Endothelial cell (in vitro differentiated cells): Measurements from ENCODE around the gene NFIB. TPM values are rescaled to one million over a fixed set of nuclear protein-coding genes. Genes with fewer than 3 reads are reported as not detected.

Experiments used
- DNase-seq: peaks from one replicate; pipeline ENCODE4 v3.0.0; 2021; ENCODE audit warnings: low spot score
- H3K27ac Mint-ChIP-seq: one replicate; pipeline ENCODE4 v1.8.0; 2021; ENCODE audit warnings: mixed read lengths, inconsistent platforms; ENCODE audit not compliant: unreplicated experiment
- H3K27me3 Mint-ChIP-seq: one replicate; pipeline ENCODE4 v1.8.0; 2021; ENCODE audit warnings: mild to moderate bottlenecking, moderate library complexity, mixed read lengths, inconsistent platforms; ENCODE audit not compliant: unreplicated experiment
- H3K36me3 Mint-ChIP-seq: one replicate; pipeline ENCODE4 v1.8.0; 2021; ENCODE audit warnings: mild to moderate bottlenecking, low read depth, mixed read lengths, inconsistent platforms; ENCODE audit not compliant: unreplicated experiment
- H3K4me1 Mint-ChIP-seq: one replicate; pipeline ENCODE4 v1.8.0; 2021; ENCODE audit warnings: mild to moderate bottlenecking, mixed read lengths, inconsistent platforms; ENCODE audit not compliant: unreplicated experiment
- H3K4me3 Mint-ChIP-seq: one replicate; pipeline ENCODE4 v1.8.0; 2021; ENCODE audit warnings: mild to moderate bottlenecking, mixed read lengths, inconsistent platforms; ENCODE audit not compliant: unreplicated experiment
- H3K9me3 Mint-ChIP-seq: one replicate; pipeline ENCODE4 v1.8.0; 2021; ENCODE audit warnings: mixed read lengths, inconsistent platforms; ENCODE audit not compliant: unreplicated experiment
- total RNA-seq: library from RNA; stranded (reverse); fragmentation: NEBNext Ultra II Directional; extraction: Animal tissue kit (Norgen Biotek cat#: 25700); gene quantifications from one replicate; pipeline ENCODE4 v1.2.1, GENCODE V29; 2021; ENCODE audit not compliant: unreplicated experiment
- TF ChIP-seq, protein P1 (sequence below): fragments of 200-600 bp; sonication (generic); IDR thresholded peaks from one replicate; pipeline ENCODE4 v1.5.0; 2021; ENCODE audit warnings: antibody characterized with exemption; ENCODE audit not compliant: unreplicated experiment

The NFIB gene
- total RNA-seq, 1 donor from 2014 or later, result 120 TPM

DNA sequence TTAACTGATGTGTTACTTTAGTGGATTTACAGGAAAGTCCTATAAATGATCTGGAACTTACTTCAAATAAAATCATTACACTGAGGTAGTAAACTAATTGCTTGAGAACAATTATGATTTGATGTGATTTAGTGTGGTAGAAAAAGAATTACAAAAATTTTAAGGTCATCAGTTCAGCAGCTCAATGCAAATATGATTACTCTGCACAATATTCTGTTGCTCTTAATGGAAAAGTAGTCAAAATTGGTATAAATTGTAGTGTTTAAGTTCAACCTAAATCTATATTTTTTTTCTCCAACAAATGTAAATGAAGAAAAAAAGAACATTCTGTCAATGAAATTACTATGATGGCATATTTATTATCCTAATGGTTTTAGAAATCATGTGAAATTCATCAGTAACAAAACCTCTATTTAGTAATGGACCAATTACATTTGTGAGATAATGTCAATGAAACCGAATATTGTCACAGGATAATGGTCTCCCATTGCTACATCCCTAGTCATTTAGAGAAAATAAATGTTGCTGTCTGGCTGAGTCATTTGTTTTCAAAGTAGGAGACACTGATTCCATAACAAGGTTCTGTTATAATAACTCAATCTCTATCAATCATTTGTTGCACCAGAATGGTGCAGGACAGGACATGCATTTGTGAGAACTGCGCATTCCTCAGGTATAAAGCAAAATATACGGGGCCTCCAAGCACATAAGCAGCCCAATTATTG is 177.1 kb downstream of the NFIB start:
- DNase-seq, result no peak
- Mint-ChIP-seq H3K4me1 (no peaks in the 10 kb centered on the region), H3K4me3 (no peak overlapping the region), H3K27me3 (no peaks in the 10 kb centered on the region), H3K36me3 (peaks cover under 1% of the 10 kb centered on the region), H3K27ac (no peak overlapping the region), H3K9me3 (no peaks in the 10 kb centered on the region)
- TF ChIP-seq, protein P1, sequence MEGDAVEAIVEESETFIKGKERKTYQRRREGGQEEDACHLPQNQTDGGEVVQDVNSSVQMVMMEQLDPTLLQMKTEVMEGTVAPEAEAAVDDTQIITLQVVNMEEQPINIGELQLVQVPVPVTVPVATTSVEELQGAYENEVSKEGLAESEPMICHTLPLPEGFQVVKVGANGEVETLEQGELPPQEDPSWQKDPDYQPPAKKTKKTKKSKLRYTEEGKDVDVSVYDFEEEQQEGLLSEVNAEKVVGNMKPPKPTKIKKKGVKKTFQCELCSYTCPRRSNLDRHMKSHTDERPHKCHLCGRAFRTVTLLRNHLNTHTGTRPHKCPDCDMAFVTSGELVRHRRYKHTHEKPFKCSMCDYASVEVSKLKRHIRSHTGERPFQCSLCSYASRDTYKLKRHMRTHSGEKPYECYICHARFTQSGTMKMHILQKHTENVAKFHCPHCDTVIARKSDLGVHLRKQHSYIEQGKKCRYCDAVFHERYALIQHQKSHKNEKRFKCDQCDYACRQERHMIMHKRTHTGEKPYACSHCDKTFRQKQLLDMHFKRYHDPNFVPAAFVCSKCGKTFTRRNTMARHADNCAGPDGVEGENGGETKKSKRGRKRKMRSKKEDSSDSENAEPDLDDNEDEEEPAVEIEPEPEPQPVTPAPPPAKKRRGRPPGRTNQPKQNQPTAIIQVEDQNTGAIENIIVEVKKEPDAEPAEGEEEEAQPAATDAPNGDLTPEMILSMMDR, result no peak

DNA sequence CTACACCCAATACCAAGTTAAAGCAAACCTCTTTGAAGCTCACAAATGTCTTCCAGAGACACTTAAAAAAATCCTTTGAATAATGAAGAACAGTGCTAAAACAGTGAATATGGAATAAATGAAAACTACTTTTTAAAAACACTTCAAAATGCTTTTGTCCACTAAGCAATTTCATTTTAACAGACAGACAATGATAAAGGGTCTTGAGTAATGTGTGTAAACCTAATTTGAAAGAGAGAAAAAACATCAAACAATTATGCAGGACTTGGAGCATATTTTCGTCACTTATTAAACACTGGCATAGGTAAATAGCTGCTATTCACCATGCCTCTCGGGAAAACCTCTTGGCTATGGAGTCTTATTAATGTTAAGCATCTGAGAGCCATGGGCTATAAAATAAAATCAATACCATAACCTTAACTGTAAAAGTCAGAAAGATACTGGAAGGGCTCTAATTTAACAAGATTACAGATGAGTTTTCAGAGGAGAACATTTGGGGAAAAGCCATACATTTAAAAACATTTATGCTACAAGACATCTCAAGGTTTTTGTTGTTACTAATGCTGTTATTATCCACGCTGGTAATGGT is 177.8 kb downstream of the NFIB start:
- no peak for DNase-seq
- no peaks in the 10 kb centered on the region for H3K9me3 Mint-ChIP-seq
- peaks cover 6% of the 10 kb centered on the region for H3K36me3 Mint-ChIP-seq
- H3K27me3 Mint-ChIP-seq, result peaks cover 2% of the 10 kb centered on the region
- no peak overlapping the region for H3K4me3 Mint-ChIP-seq
- TF ChIP-seq, protein P1, result no peak
- H3K4me1 Mint-ChIP-seq, result no peaks in the 10 kb centered on the region
- H3K27ac Mint-ChIP-seq, result no peak overlapping the region

DNA sequence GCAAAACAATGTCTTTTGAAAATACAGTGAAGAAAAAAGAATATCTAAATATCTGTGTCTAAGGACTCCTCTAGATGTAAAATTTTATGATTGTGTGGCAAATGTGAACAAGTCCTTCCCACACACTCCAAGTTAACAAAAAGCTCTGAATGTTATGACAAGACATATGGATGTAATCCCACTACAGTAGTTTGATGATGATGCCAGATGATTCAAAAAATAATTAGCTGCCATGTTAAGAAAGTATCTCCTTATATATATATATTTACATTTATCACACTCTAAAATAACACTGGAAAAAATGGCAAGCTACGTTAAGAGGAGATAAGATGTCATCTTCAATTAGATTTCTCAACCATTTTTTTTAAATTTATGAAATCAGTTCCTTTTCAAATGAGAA is 178.5 kb downstream of the NFIB start:
- Mint-ChIP-seq H3K4me3 (no peak overlapping the region), H3K9me3 (no peaks in the 10 kb centered on the region), H3K4me1 (no peaks in the 10 kb centered on the region), H3K36me3 (peaks cover 6% of the 10 kb centered on the region), H3K27ac (no peak overlapping the region), H3K27me3 (peaks cover 2% of the 10 kb centered on the region)
- DNase-seq, result no peak
- TF ChIP-seq, protein P1, result no peak

DNA sequence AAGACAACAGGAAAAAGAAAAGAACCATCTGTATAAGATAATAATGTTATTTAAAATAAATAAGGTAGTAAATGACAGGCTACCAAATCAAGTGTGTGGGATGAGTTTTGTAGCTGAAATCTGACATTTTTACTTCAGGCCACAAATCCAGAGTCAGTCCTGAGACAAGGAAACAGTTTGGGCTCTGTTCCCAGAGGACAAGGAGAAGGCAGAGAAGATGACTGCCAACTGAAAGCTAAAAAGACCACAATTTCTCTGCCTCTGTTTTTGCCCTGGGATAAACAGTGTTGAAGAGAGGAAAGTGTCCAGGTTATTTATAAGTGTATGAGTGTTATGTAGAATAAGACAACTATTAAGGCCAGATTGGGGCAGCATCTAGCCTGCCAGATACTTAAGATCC is 180.5 kb downstream of the NFIB start:
- H3K4me3 Mint-ChIP-seq, result no peak overlapping the region
- H3K36me3 Mint-ChIP-seq, result peaks cover 6% of the 10 kb centered on the region
- TF ChIP-seq, protein P1, result no peak
- no peak for DNase-seq
- peaks cover 2% of the 10 kb centered on the region for H3K27me3 Mint-ChIP-seq
- no peaks in the 10 kb centered on the region for H3K4me1 Mint-ChIP-seq
- H3K27ac Mint-ChIP-seq, result no peak overlapping the region
- H3K9me3 Mint-ChIP-seq, result no peaks in the 10 kb centered on the region

DNA sequence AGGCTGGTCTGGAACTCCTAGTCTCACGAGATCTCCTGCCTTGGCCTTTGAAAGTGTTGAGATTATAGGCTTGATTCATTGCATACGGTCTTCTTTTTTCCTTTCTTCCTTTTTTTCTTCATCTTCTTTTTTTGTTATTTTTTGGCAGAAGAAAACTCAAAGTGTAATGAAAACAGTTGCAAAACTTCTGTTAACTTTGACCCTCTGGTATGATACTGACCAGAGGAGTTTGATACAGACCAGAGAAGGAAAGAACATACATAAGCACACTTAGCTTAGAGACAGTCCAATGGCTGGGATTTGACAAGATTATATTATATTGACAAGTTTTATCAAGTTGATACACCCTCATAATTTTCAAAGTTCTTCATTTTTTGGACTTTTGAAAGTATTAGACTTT is 181.2 kb downstream of the NFIB start:
- H3K36me3 Mint-ChIP-seq, result peaks cover 6% of the 10 kb centered on the region

More for the DNA sequence above, 181.2 kb downstream of the NFIB start:
- H3K27ac Mint-ChIP-seq, result no peak overlapping the region
- H3K27me3 Mint-ChIP-seq, result peaks cover 2% of the 10 kb centered on the region
- H3K4me1 Mint-ChIP-seq, result no peaks in the 10 kb centered on the region
- H3K9me3 Mint-ChIP-seq, result no peaks in the 10 kb centered on the region
- no peak for DNase-seq
- H3K4me3 Mint-ChIP-seq, result no peak overlapping the region
- TF ChIP-seq, protein P1, result no peak
